IMR-90 (cell line): ENCODE results near the gene HNRNPD. TPM values are rescaled to one million over a fixed set of nuclear protein-coding genes. Genes with fewer than 3 reads are reported as not detected.

Experiments
- ATAC-seq: fragments of 200-7000 bp; cut with Tn5 transposase; 2 replicates; pipeline ENCODE4 v1.9.1; 2020; ENCODE audit warnings: low read depth, mild to moderate bottlenecking, moderate library complexity
- BruUV-seq: library from RNA; stranded (reverse); fragments of 400-500 nt; replicated peaks from 2 replicates; lab custom pipeline; 2021; lab: Mats Ljungman, UMichigan
- CTCF ChIA-PET: fragments of 300-600 bp; formaldehyde crosslinking; extraction: SDS; loops from one replicate; lab custom pipeline; 2021; ENCODE audit warnings: antibody characterized with exemption; lab: Yijun Ruan, JAX
- POLR2A ChIA-PET: fragments of 300-600 bp; sonication (Branson Sonifier 250); formaldehyde crosslinking; loops from one replicate; lab custom pipeline; 2022; ENCODE audit warnings: antibody characterized with exemption; ENCODE audit not compliant: unreplicated experiment; lab: Charles Lee
- DNase-seq: peaks from one replicate; pipeline ENCODE4 v3.0.0; 2013
- H2AFZ ChIP-seq: replicated peaks from 2 replicates; pipeline ENCODE3; 2013; ENCODE audit warnings: low read length, mild to moderate bottlenecking; ENCODE audit not compliant: poor library complexity
- H2AK5ac ChIP-seq: 2 replicates; pipeline ENCODE4 v1.6.1; 2013; ENCODE audit warnings: low read depth, low read length, inconsistent platforms
- H2AK9ac ChIP-seq: replicated peaks from 2 replicates; pipeline ENCODE3; 2013; ENCODE audit warnings: mild to moderate bottlenecking, low read depth, low read length, moderate library complexity; ENCODE audit not compliant: poor library complexity
- H2BK120ac ChIP-seq: 2 replicates; pipeline ENCODE4 v1.6.1; 2013; ENCODE audit warnings: low read depth, low read length, inconsistent platforms
- H2BK15ac ChIP-seq: 3 replicates; pipeline ENCODE4 v1.6.1; 2013; ENCODE audit warnings: low read depth, low read length, inconsistent platforms
- H2BK20ac ChIP-seq: 2 replicates; pipeline ENCODE4 v1.6.1; 2013; ENCODE audit warnings: low read depth, mild to moderate bottlenecking, inconsistent platforms, low read length, moderate library complexity
- H2BK5ac ChIP-seq: 2 replicates; pipeline ENCODE4 v1.6.1; 2013; ENCODE audit warnings: mild to moderate bottlenecking, low read depth, low read length, inconsistent platforms; ENCODE audit not compliant: poor library complexity, severe bottlenecking
- H3K14ac ChIP-seq: replicated peaks from 2 replicates; pipeline ENCODE4 v1.6.1; 2013; ENCODE audit warnings: low read depth, low read length, inconsistent platforms
- H3K18ac ChIP-seq: 2 replicates; pipeline ENCODE4 v1.6.1; 2013; ENCODE audit warnings: low read depth, low read length, control low read depth
- H3K23ac ChIP-seq: 2 replicates; pipeline ENCODE4 v1.6.1; 2013; ENCODE audit warnings: low read depth, low read length, inconsistent platforms
- H3K27ac ChIP-seq: 2 replicates; pipeline ENCODE4 v1.5.1; 2013; ENCODE audit warnings: mild to moderate bottlenecking, control low read depth, low read length; ENCODE audit not compliant: insufficient read depth
- H3K27me3 ChIP-seq: 2 replicates; pipeline ENCODE4 v1.6.1; 2013; ENCODE audit warnings: low read length; ENCODE audit not compliant: control insufficient read depth, insufficient read depth
- H3K36me3 ChIP-seq: 2 replicates; pipeline ENCODE4 v1.6.1; 2013; ENCODE audit warnings: low read length, mixed read lengths; ENCODE audit not compliant: control insufficient read depth, insufficient read depth
- H3K4ac ChIP-seq: 2 replicates; pipeline ENCODE4 v1.6.1; 2013; ENCODE audit warnings: low read depth, low read length, inconsistent platforms
- H3K4me1 ChIP-seq: 2 replicates; pipeline ENCODE4 v1.6.1; 2013; ENCODE audit warnings: low read length, mixed read lengths; ENCODE audit not compliant: control insufficient read depth, insufficient read depth
- H3K4me2 ChIP-seq: 2 replicates; pipeline ENCODE4 v1.6.1; 2013; ENCODE audit warnings: low read depth, mild to moderate bottlenecking, control low read depth, low read length, moderate library complexity
- H3K4me3 ChIP-seq: 2 replicates; pipeline ENCODE4 v1.5.1; 2013; ENCODE audit warnings: low read depth, mild to moderate bottlenecking, control low read depth, low read length, moderate library complexity; ENCODE audit not compliant: insufficient read depth
- H3K56ac ChIP-seq: 2 replicates; pipeline ENCODE4 v1.6.1; 2013; ENCODE audit warnings: low read length, inconsistent platforms; ENCODE audit not compliant: insufficient read depth; ENCODE audit errors: extremely low read depth
- H3K79me1 ChIP-seq, 2 experiments: 2 replicates each; pipeline ENCODE4 v1.6.1; 2013; ENCODE audit warnings: low read length in 2 of 2, inconsistent platforms in 1 of 2, low read depth in 1 of 2
- H3K9ac ChIP-seq: 2 replicates; pipeline ENCODE4 v1.6.1; 2013; ENCODE audit warnings: low read depth, low read length, control low read depth
- H3K9me1 ChIP-seq: 2 replicates; pipeline ENCODE4 v1.6.1; 2013; ENCODE audit warnings: low read length, inconsistent platforms; ENCODE audit not compliant: insufficient read depth
- H3K9me3 ChIP-seq: 2 replicates; pipeline ENCODE4 v1.6.1; 2013; ENCODE audit warnings: low read length; ENCODE audit not compliant: control insufficient read depth, insufficient read depth
- H4K20me1 ChIP-seq: 2 replicates; pipeline ENCODE4 v1.6.1; 2013; ENCODE audit warnings: low read length, inconsistent platforms; ENCODE audit not compliant: insufficient read depth
- H4K5ac ChIP-seq: 2 replicates; pipeline ENCODE4 v1.6.1; 2013; ENCODE audit warnings: mild to moderate bottlenecking, low read depth, low read length, control low read depth
- H4K8ac ChIP-seq, 2 experiments: 2 replicates each; pipeline ENCODE4 v1.6.1; 2013; ENCODE audit warnings: low read depth in 2 of 2, low read length in 2 of 2, control low read depth in 1 of 2, inconsistent platforms in 1 of 2
- H4K91ac ChIP-seq: 2 replicates; pipeline ENCODE4 v1.6.1; 2013; ENCODE audit warnings: low read depth, low read length, inconsistent platforms; ENCODE audit not compliant: insufficient read depth
- CEBPB ChIP-seq: IDR thresholded peaks from 2 replicates; pipeline ENCODE4 v1.6.1; 2012; ENCODE audit warnings: low read depth, low read length, improper control_type of control experiment
- CTCF ChIP-seq: conservative IDR thresholded peaks from 2 replicates; pipeline ENCODE4 v1.5.1; 2012; ENCODE audit warnings: mild to moderate bottlenecking, low read depth, low read length, improper control_type of control experiment
- MAFK ChIP-seq: IDR thresholded peaks from 2 replicates; pipeline ENCODE4 v1.6.1; 2012; ENCODE audit warnings: low read depth, low read length, improper control_type of control experiment
- RFX5 ChIP-seq: IDR thresholded peaks from 2 replicates; pipeline ENCODE4 v1.8.0; 2012; ENCODE audit warnings: low read depth, mild to moderate bottlenecking, low read length, moderate library complexity
- WGBS, 2 experiments: methylation state at CpG; one replicate each; pipeline versions ENCODE4 v1.1.5 to v1.1.7; 2013; ENCODE audit warnings: missing lambda C conversion rate in 2 of 2; ENCODE audit not compliant: insufficient read length in 1 of 2; ENCODE audit errors: extremely low coverage in 2 of 2; 5-methylcytosine and 5-hydroxymethylcytosine counted together
- dilution Hi-C: fragments of 300-500 bp; cut with HindIII; formaldehyde crosslinking; loops from one replicate; pipeline ENCODE4 v1.14.3; 2018; ENCODE audit warnings: low sequenced_read_pairs; ENCODE audit not compliant: unreplicated experiment
- in situ Hi-C: fragments of 300-500 bp; cut with MboI; formaldehyde crosslinking; loops from 3 replicates; pipeline ENCODE4 v1.14.3; 2019; ENCODE audit warnings: low sequenced_read_pairs, inconsistent platforms, mixed read lengths
- intact Hi-C: fragments of 100-400 bp; cut with micrococcal nuclease; formaldehyde crosslinking; loops from 2 replicates; pipeline ENCODE4 v1.10.0; 2022
- polyA plus RNA-seq, 3 experiments: library from polyadenylated mRNA; depleted of rRNA; stranded (reverse); fragments of >200 nt; gene quantifications; 2 replicates each; pipeline ENCODE4 v1.2.3, GENCODE V29; 2012; ENCODE audit warnings: low replicate concordance in 1 of 3
- total RNA-seq: library from RNA; depleted of rRNA; stranded (reverse); fragments of >200 nt; gene quantifications from 2 replicates; pipeline ENCODE4 v1.2.3, GENCODE V29; 2012

HNRNPD gene
- total and polyA plus RNA-seq, 2 of the 4 experiments (the other 2 are of a cell fraction): 9.7 to 142 TPM

- no peak overlapping the region for H2BK5ac ChIP-seq
- dilution Hi-C loops: no loop called here
- no peak overlapping the region for H4K8ac ChIP-seq
- no peak overlapping the region for H3K9ac ChIP-seq
- CTCF ChIA-PET: interaction anchor here (0.6 kb wide), 1 partner anchor 1067 kb away, joined by 4 read pairs; no protein-coding TSS in a partner anchor
- no peak overlapping the region for H4K91ac ChIP-seq
- no peak for TF ChIP-seq CTCF
- no peak for TF ChIP-seq MAFK
- TF ChIP-seq CEBPB: no peak
- no peak for TF ChIP-seq RFX5
- H2BK20ac ChIP-seq: no peak overlapping the region
- no peak overlapping the region for H3K4ac ChIP-seq
- no peak overlapping the region for H2BK15ac ChIP-seq
- H2AK5ac ChIP-seq: no peak overlapping the region
- H3K9me3 ChIP-seq: no peaks in the 10 kb centered on the region
- H3K4me2 ChIP-seq: no peak overlapping the region
- no peak overlapping the region for H2AFZ ChIP-seq
- H3K23ac ChIP-seq: no peak overlapping the region
- no TSS peak for BruUV-seq
- no peak overlapping the region for H3K4me3 ChIP-seq
- H3K27ac ChIP-seq: no peak overlapping the region
- no peaks in the 10 kb centered on the region; the same call in 1 of the 2 replicates for H4K20me1 ChIP-seq
- no peak overlapping the region for H2BK120ac ChIP-seq
- H3K4me1 ChIP-seq: no peaks in the 10 kb centered on the region
- no peak overlapping the region for H3K14ac ChIP-seq
- no peak overlapping the region for H4K5ac ChIP-seq
- intact Hi-C loops: no loop called here
- WGBS, 2 experiments: no CpG with 5 or more reads among the region's 4 CpGs
- POLR2A ChIA-PET: interaction anchor here (0.7 kb wide), 1 partner anchor 947 kb away, joined by 3 read pairs; no protein-coding TSS in a partner anchor
- H3K18ac ChIP-seq: no peak overlapping the region
- no peak overlapping the region for H3K56ac ChIP-seq
- DNase-seq: no peak
- no peak for ATAC-seq
- H3K9me1 ChIP-seq: peaks cover 6% of the 10 kb centered on the region; the same call in 1 of the 2 replicates
- peaks cover 4% of the 10 kb centered on the region; the same call in 1 of the 2 replicates for H3K36me3 ChIP-seq
- in situ Hi-C loops: loop anchor here (5.0 kb wide), 1 partner anchor 36 kb away; no protein-coding TSS in a partner anchor
- H2AK9ac ChIP-seq: no peak overlapping the region
- no peaks in the 10 kb centered on the region for H3K27me3 ChIP-seq
- peaks cover 22 to 48% of the 10 kb centered on the region in 2 experiments for H3K79me1 ChIP-seq
These were observed 7.0 kb upstream of the HNRNPD start for GRCh38 chr4:82380831-82381230.
